Right lobe of liver (tissue), 4 donors: ENCODE results near the gene PTPN9.

Experiments used
- POLR2A ChIP-seq: fragments of 450-650 bp; IDR thresholded peaks from one replicate; pipeline ENCODE4 v1.6.1; 2017; ENCODE audit warnings: antibody characterized with exemption, mild to moderate bottlenecking
- TF ChIP-seq, protein P1 (sequence below), 4 donors: fragments of 200-600 bp in 3 of 4; fragments of 450-650 bp in 1 of 4; IDR thresholded peaks; one replicate each; pipeline versions ENCODE4 v1.5.1 to v1.8.0; 2016 to 2022; ENCODE audit warnings: antibody characterized with exemption in 4 of 4, mild to moderate bottlenecking in 2 of 4
- donor health status: DM: no; HTN: no; CAD: no.
- donor health status: DM: no; HTN: no; CAD: no.
- donor health status: DM: no; HTN: yes; CAD: no.

DNA sequence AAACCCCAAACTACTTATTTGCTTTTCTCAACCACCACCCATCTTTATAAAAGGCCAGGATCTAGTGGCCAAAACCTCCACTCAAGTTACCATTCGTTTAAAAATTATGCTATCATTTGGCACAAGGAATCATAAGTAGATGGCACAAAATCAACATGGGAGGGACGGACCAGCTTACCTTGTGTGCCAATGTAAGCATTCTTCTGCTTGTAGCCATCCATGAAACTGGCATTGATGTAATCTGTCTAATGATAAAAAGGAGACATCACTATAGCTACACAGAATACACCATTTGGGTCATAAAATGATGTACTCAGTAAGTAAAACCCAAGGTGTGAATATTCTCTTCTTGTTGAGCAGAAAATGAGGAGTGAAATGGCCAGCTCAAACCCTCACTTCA is 99.4 kb downstream of the PTPN9 start:
- no peak for TF ChIP-seq POLR2A
- TF ChIP-seq, protein P1, sequence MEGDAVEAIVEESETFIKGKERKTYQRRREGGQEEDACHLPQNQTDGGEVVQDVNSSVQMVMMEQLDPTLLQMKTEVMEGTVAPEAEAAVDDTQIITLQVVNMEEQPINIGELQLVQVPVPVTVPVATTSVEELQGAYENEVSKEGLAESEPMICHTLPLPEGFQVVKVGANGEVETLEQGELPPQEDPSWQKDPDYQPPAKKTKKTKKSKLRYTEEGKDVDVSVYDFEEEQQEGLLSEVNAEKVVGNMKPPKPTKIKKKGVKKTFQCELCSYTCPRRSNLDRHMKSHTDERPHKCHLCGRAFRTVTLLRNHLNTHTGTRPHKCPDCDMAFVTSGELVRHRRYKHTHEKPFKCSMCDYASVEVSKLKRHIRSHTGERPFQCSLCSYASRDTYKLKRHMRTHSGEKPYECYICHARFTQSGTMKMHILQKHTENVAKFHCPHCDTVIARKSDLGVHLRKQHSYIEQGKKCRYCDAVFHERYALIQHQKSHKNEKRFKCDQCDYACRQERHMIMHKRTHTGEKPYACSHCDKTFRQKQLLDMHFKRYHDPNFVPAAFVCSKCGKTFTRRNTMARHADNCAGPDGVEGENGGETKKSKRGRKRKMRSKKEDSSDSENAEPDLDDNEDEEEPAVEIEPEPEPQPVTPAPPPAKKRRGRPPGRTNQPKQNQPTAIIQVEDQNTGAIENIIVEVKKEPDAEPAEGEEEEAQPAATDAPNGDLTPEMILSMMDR (IDR thresholded peaks at IDR 0.05) = no peak
